Karpas-422 (cell line): Measurements from ENCODE around the gene MAD1L1. TPM values are rescaled to one million over a fixed set of nuclear protein-coding genes. Genes with fewer than 3 reads are reported as not detected.
A peak's percentile ranks its signal among the peaks of the same experiment; 100 is the strongest.

Experiments used
- DNase-seq: peaks from one replicate; pipeline ENCODE4 v3.0.0-alpha.2; 2015
- H2AFZ ChIP-seq: fragments of 200-600 bp; sonication (generic); 2 replicates; pipeline ENCODE4 v1.6.1; 2014; ENCODE audit warnings: antibody characterized with exemption, low read length, mixed read lengths
- H3K27ac ChIP-seq: fragments of 200-600 bp; sonication (generic); 2 replicates; pipeline ENCODE4 v1.5.1; 2014; ENCODE audit warnings: mild to moderate bottlenecking, low read length, moderate library complexity
- H3K27me3 ChIP-seq: fragments of 200-600 bp; sonication (generic); 2 replicates; pipeline ENCODE4 v1.6.1; 2014; ENCODE audit warnings: low read length, mixed read lengths
- H3K36me3 ChIP-seq: fragments of 200-600 bp; sonication (generic); 2 replicates; pipeline ENCODE4 v1.6.1; 2014; ENCODE audit warnings: low read length, mixed read lengths; ENCODE audit not compliant: insufficient read depth
- H3K4me1 ChIP-seq: fragments of 200-600 bp; sonication (generic); 2 replicates; pipeline ENCODE4 v1.6.1; 2014; ENCODE audit warnings: mild to moderate bottlenecking, low read length, mixed read lengths
- H3K4me2 ChIP-seq: fragments of 200-600 bp; sonication (generic); 2 replicates; pipeline ENCODE4 v1.6.1; 2014; ENCODE audit warnings: low read length, low read depth, mild to moderate bottlenecking; ENCODE audit not compliant: poor library complexity, severe bottlenecking
- H3K4me3 ChIP-seq: fragments of 200-600 bp; sonication (generic); 2 replicates; pipeline ENCODE4 v1.5.1; 2014; ENCODE audit warnings: mild to moderate bottlenecking, antibody characterized with exemption, low read length, mixed read lengths
- H3K79me2 ChIP-seq: fragments of 200-600 bp; sonication (generic); 2 replicates; pipeline ENCODE4 v1.6.1; 2014; ENCODE audit warnings: mild to moderate bottlenecking, low read length, mixed read lengths
- H3K9ac ChIP-seq: fragments of 200-600 bp; sonication (generic); 2 replicates; pipeline ENCODE4 v1.6.0; 2014; ENCODE audit warnings: low read length
- H3K9me2 ChIP-seq: fragments of 200-600 bp; sonication (generic), shearing (Covaris generic); replicated peaks from 2 replicates; pipeline ENCODE4 v1.6.0; 2014; ENCODE audit warnings: mild to moderate bottlenecking, low read length, moderate library complexity; ENCODE audit not compliant: insufficient read depth
- H3K9me3 ChIP-seq: fragments of 300-700, 200-600 bp; sonication (generic); 2 replicates; pipeline ENCODE4 v1.6.1; 2014; ENCODE audit warnings: low read length, mixed read lengths
- H4K20me1 ChIP-seq: fragments of 200-600 bp; sonication (generic); 2 replicates; pipeline ENCODE4 v1.6.1; 2014; ENCODE audit warnings: mild to moderate bottlenecking, antibody characterized with exemption, low read length, low read depth; ENCODE audit not compliant: insufficient read depth
- small RNA-seq: library from RNA; depleted of rRNA; stranded (forward); fragments of <200 nt; gene quantifications from one replicate; pipeline ENCODE3, GENCODE V24; 2014
- total RNA-seq: library from RNA; depleted of rRNA; stranded (reverse); fragments of >200 nt; shearing (Covaris generic); gene quantifications from 2 replicates; pipeline ENCODE4 v1.2.3, GENCODE V29; 2014; ENCODE audit warnings: low replicate concordance; rRNA removed

The MAD1L1 gene
- total RNA-seq, 1 experiment from 2014 or later = 38.6 TPM

- Histone ChIP-seq H3K4me3 (no peak overlapping the region), H3K27me3 (no peaks in the 10 kb centered on the region), H3K36me3 (no peaks in the 10 kb centered on the region), H4K20me1 (no peaks in the 10 kb centered on the region), H3K9me2 (no peaks in the 10 kb centered on the region), H3K27ac (no peak overlapping the region), H3K9ac (no peak overlapping the region), H3K9me3 (no peaks in the 10 kb centered on the region), H3K4me2 (no peak overlapping the region), H3K4me1 (no peaks in the 10 kb centered on the region), H2AFZ (no peak overlapping the region), H3K79me2 (no peaks in the 10 kb centered on the region)
- no peak for DNase-seq
Observed at GRCh38 chr7:1769286-1770200, 463.2 kb downstream of the MAD1L1 start.

DNA sequence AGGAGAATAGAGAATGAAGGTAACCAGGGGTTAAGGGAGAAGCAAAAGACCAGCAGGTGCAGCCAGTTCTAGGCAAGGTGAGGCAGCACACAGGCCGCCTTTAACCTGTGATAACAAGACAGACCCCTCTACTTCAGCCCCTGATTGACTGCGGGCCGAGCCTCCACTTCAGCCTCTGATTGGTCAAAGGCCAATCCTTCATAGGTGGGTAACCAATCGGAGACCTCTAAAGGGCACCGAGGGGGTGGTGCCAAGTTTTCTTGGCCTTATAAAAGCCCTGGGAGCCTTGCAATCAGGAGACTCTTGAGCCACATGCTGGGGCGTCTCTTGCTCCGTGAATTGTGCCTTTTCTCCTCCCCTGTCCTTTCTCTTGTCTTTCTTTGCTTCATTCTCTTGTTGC, 463.9 kb downstream of the MAD1L1 start:
- no peaks in the 10 kb centered on the region for H3K27me3 ChIP-seq
- H3K79me2 ChIP-seq = no peaks in the 10 kb centered on the region
- no peaks in the 10 kb centered on the region for H3K4me1 ChIP-seq
- no peak overlapping the region for H2AFZ ChIP-seq
- no peak overlapping the region for H3K9ac ChIP-seq
- no peaks in the 10 kb centered on the region for H3K36me3 ChIP-seq
- no peak overlapping the region for H3K4me3 ChIP-seq
- H3K27ac ChIP-seq = no peak overlapping the region
- H3K4me2 ChIP-seq = no peak overlapping the region
- no peaks in the 10 kb centered on the region for H4K20me1 ChIP-seq
- H3K9me2 ChIP-seq = no peaks in the 10 kb centered on the region
- DNase-seq = peak; percentile 75
- no peaks in the 10 kb centered on the region for H3K9me3 ChIP-seq

DNA sequence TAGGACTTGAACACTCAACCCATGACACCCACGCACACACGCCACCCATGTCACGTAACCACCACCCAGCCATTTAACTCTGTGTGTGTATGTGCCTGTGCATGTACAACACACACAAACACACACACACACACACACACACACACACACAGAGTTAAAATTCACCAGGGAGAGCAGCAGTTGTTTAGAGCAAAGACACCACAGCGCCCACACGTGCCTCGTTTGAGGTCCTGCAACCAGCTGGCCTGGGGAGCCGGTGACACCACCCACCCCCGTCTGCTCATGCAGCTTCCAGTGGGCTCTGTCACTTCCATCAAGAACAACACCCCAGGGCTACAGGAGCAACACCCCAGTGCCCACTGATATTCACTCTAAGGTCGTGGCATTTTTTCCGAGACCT, 465.2 kb downstream of the MAD1L1 start:
- Histone ChIP-seq H3K79me2 (no peaks in the 10 kb centered on the region), H3K9ac (no peak overlapping the region), H3K4me2 (no peak overlapping the region), H3K9me3 (peaks cover 4% of the 10 kb centered on the region; the same call in 1 of the 2 replicates), H3K27me3 (no peaks in the 10 kb centered on the region), H3K4me1 (no peaks in the 10 kb centered on the region), H3K4me3 (no peak overlapping the region), H3K27ac (no peak overlapping the region), H3K36me3 (no peaks in the 10 kb centered on the region), H3K9me2 (no peaks in the 10 kb centered on the region), H2AFZ (no peak overlapping the region), H4K20me1 (no peaks in the 10 kb centered on the region)
- peak; percentile 48 for DNase-seq

Small RNAs within 50 kb of the gene (small RNA-seq; reads per million reads assigned to genes)
- gene MIR4655 = not detected

Other genes with a start within 250 kb of the MAD1L1 start
- 35.5 TPM in 2 replicates for gene MRM2, start 9.3 kb upstream of the MAD1L1 start, total RNA-seq
- gene NUDT1, start 9.3 kb upstream of the MAD1L1 start, total RNA-seq = 45.3 and 84.8 TPM in 2 replicates
- gene SNX8, start 81.5 kb upstream of the MAD1L1 start, total RNA-seq = 2.6 and 6.3 TPM in 2 replicates
- 87.0 and 152 TPM in 2 replicates for gene EIF3B, start 121.9 kb upstream of the MAD1L1 start, total RNA-seq
- 0.82 and 5.0 TPM in 2 replicates for gene CHST12, start 170.7 kb upstream of the MAD1L1 start, total RNA-seq
- gene GRIFIN, start 243.5 kb upstream of the MAD1L1 start, total RNA-seq = not detected in 2 replicates